GM12865 (cell line): ENCODE results near the gene BTRC.
A peak's percentile ranks its signal among the peaks of the same experiment; 100 is the strongest.
"Not testable (repeated sequence)": the region's sequence is repeated elsewhere in the genome, so short reads cannot be mapped to it uniquely, and the experiment has no call there.

ENCODE experiments used
- DNase-seq: peaks from one replicate; pipeline ENCODE4 v3.0.0; 2010; ENCODE audit warnings: low read depth
- H3K4me3 ChIP-seq: 2 replicates; pipeline ENCODE4 v1.5.1; 2011; ENCODE audit warnings: mild to moderate bottlenecking, low read depth, low read length, control low read depth
- TF ChIP-seq, protein P1 (sequence below): IDR thresholded peaks from 2 replicates; pipeline ENCODE4 v1.5.1; 2011; ENCODE audit warnings: low read length, control low read depth, low read depth, inconsistent platforms; ENCODE audit not compliant: insufficient read depth; ENCODE audit errors: missing control alignments

BTRC gene

DNA sequence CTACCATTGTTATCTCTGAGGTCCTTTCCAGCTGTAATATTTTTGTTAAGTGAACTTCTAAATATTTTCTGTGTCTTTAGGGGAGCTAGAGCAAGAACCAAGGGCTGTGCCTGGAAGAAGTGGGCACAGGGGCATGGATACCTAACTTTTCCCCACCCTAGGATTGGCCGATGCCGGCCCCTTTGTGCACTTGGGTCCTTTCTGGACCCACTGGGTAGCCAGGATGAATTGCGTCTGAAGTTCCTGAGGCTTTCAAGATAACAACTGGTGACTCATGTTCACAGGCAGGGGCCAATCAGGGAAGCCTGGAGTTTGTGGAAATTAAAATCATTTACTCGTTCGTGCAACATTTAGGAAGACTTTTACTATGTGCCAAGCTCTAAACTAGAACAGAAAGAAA, 234.9 kb downstream of the BTRC start:
- DNase-seq: no peak
- H3K4me3 ChIP-seq: peak overlapping the region; percentile 90

GRCh38 chr10:101593331-101593730, 239.4 kb downstream of the BTRC start:
- DNase-seq, H3K4me3 ChIP-seq: not testable (repeated sequence)

More for the DNA sequence above, 234.9 kb downstream of the BTRC start:
- TF ChIP-seq, protein P1, sequence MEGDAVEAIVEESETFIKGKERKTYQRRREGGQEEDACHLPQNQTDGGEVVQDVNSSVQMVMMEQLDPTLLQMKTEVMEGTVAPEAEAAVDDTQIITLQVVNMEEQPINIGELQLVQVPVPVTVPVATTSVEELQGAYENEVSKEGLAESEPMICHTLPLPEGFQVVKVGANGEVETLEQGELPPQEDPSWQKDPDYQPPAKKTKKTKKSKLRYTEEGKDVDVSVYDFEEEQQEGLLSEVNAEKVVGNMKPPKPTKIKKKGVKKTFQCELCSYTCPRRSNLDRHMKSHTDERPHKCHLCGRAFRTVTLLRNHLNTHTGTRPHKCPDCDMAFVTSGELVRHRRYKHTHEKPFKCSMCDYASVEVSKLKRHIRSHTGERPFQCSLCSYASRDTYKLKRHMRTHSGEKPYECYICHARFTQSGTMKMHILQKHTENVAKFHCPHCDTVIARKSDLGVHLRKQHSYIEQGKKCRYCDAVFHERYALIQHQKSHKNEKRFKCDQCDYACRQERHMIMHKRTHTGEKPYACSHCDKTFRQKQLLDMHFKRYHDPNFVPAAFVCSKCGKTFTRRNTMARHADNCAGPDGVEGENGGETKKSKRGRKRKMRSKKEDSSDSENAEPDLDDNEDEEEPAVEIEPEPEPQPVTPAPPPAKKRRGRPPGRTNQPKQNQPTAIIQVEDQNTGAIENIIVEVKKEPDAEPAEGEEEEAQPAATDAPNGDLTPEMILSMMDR: no peak

- DNase-seq: no peak
- TF ChIP-seq, protein P1: no peak
- H3K4me3 ChIP-seq: no peak overlapping the region
Measured at GRCh38 chr10:101595591-101596433, 241.8 kb downstream of the BTRC start.

- TF ChIP-seq, protein P1: no peak
- DNase-seq: no peak
- no peak overlapping the region for H3K4me3 ChIP-seq
Measured at GRCh38 chr10:101597091-101597900, 243.3 kb downstream of the BTRC start.

- DNase-seq: no peak
Measured at GRCh38 chr10:101601541-101601940, 247.6 kb downstream of the BTRC start.

GRCh38 chr10:101602761-101603398, 248.9 kb downstream of the BTRC start:
- H3K4me3 ChIP-seq: no peak overlapping the region
- TF ChIP-seq, protein P1: peak; percentile 85
- DNase-seq: peak; percentile 75

More at GRCh38 chr10:101601541-101601940, 247.6 kb downstream of the BTRC start:
- no peak overlapping the region for H3K4me3 ChIP-seq
- TF ChIP-seq, protein P1: no peak
